Thyroid gland (tissue), 4 donors: Measurements from ENCODE around the gene CASS4.

Experiments used
- CTCF ChIP-seq, 6 experiments: fragments of 200-600 bp in 3 of 6; fragments of 450-650 bp in 3 of 6; sonication (generic) in 3 of 6; IDR thresholded peaks; one replicate each; pipeline ENCODE4 v1.5.1; 2016 to 2019; ENCODE audit warnings: antibody characterized with exemption in 6 of 6, mild to moderate bottlenecking in 2 of 6, inconsistent platforms in 1 of 6, moderate library complexity in 1 of 6
- POLR2A ChIP-seq, 2 donors: fragments of 450-650 bp; IDR thresholded peaks; one replicate each; pipeline ENCODE4 v1.6.1; 2017; ENCODE audit warnings: antibody characterized with exemption in 2 of 2, mild to moderate bottlenecking in 2 of 2, moderate library complexity in 1 of 2

- TF ChIP-seq CTCF (IDR thresholded peaks at IDR 0.05) = no peak
- TF ChIP-seq POLR2A (IDR thresholded peaks at IDR 0.05) = no peak
Measured at GRCh38 chr20:56422076-56422823, 10.2 kb downstream of the CASS4 start.
